Measurements from ENCODE around the gene CEND1. TPM values are rescaled to one million over a fixed set of nuclear protein-coding genes. Genes with fewer than 3 reads are reported as not detected.

The CEND1 gene
- polyA plus RNA-seq, 1 of the 3 experiments (the other 2 are of a cell fraction), result 3.6 TPM

- Histone ChIP-seq H3K79me2 (ENCODE audit: insufficient read depth) (peaks cover 9% of the 10 kb centered on the region; the same call in 1 of the 2 replicates), H3K27me3 (ENCODE audit: insufficient read depth) (no peaks in the 10 kb centered on the region), H3K4me2 (no peak overlapping the region), H3K4me3 (ENCODE audit: low read depth in 2 of 2, low read length in 1 of 2) (no peak overlapping the region), H3F3A (replicated peaks; ENCODE audit: insufficient read depth) (peaks cover 27% of the 10 kb centered on the region), H3K36me3 (replicated peaks in 1 of 2; ENCODE audit: control insufficient read depth in 1 of 2, insufficient read depth in 2 of 2, low read length in 1 of 2) (peaks cover 24 to 31% of the 10 kb centered on the region in 2 experiments), H3K9me3 (no peaks in the 10 kb centered on the region), H3K4me1 (ENCODE audit: control insufficient read depth in 1 of 2, insufficient read depth in 2 of 2, low read depth in 1 of 2, low read length in 1 of 2) (peaks cover 5 to 9% of the 10 kb centered on the region in 2 experiments; a peak in 2 of 4 replicates), H3K9ac (no peak overlapping the region), H3K27ac (ENCODE audit: low read depth in 2 of 2, low read length in 1 of 2) (no peak overlapping the region), H4K20me1 (ENCODE audit: insufficient read depth) (peaks cover 9% of the 10 kb centered on the region), H2AFZ (ENCODE audit: low read depth) (no peak overlapping the region), H3K9me2 (no peaks in the 10 kb centered on the region)
- DNase-seq, result no peak
- TF ChIP-seq SMC3 (IDR thresholded peaks at IDR 0.05; ENCODE audit: low read depth, low read length), result no peak
- ChIA-PET POLR2A (no interaction called here), CTCF (interaction anchor here (5.3 kb wide), 1 partner anchor 12 kb away, joined by 33 read pairs; the partner anchor contains the start of gene TALDO1)
Observed at GRCh38 chr11:760236-760635, 29.7 kb downstream of the CEND1 start.

GRCh38 chr11:749731-750130 lies 40.2 kb downstream of the CEND1 start:
- TF ChIP-seq CTCF (IDR thresholded peaks at IDR 0.05), result no peak
- no peak for TF ChIP-seq MXI1 (IDR thresholded peaks at IDR 0.05; ENCODE audit: low read depth, low read length)
- no peak for TF ChIP-seq USF2 (IDR thresholded peaks at IDR 0.05; ENCODE audit: borderline replicate concordance, low read depth, low read length)
- peaks cover 68% of the 10 kb centered on the region for H3K79me2 ChIP-seq (ENCODE audit: insufficient read depth)
- no peak overlapping the region for H3K27ac ChIP-seq (ENCODE audit: low read depth in 2 of 2, low read length in 1 of 2)
- H3K27me3 ChIP-seq (ENCODE audit: insufficient read depth), result no peaks in the 10 kb centered on the region
- H3K9ac ChIP-seq, result no peak overlapping the region
- no peak overlapping the region for H3K4me2 ChIP-seq
- no peaks in the 10 kb centered on the region for H3F3A ChIP-seq (replicated peaks; ENCODE audit: insufficient read depth)
- H2AFZ ChIP-seq (ENCODE audit: low read depth), result no peak overlapping the region
- 78% methylated on average over 1 of the region's 2 CpGs for WGBS (ENCODE audit: low lambda C conversion rate)
- CTCF ChIA-PET, result interaction anchor here (0.8 to 8.0 kb wide), 4 partner anchors 8 to 24 kb away, joined by 4 to 94 read pairs (median 30); no protein-coding TSS in a partner anchor
- no peaks in the 10 kb centered on the region for H3K9me3 ChIP-seq
- POLR2A ChIA-PET, result no interaction called here
- H3K4me1 ChIP-seq (ENCODE audit: control insufficient read depth in 1 of 2, insufficient read depth in 2 of 2, low read depth in 1 of 2, low read length in 1 of 2), result peaks cover 0 to 16% of the 10 kb centered on the region in 2 experiments; a peak in 3 of 4 replicates
- H3K36me3 ChIP-seq (replicated peaks in 1 of 2; ENCODE audit: control insufficient read depth in 1 of 2, insufficient read depth in 2 of 2, low read length in 1 of 2), result no peaks in the 10 kb centered on the region
- no peaks in the 10 kb centered on the region for H3K9me2 ChIP-seq
- H4K20me1 ChIP-seq (ENCODE audit: insufficient read depth), result peaks cover 5% of the 10 kb centered on the region
- no peak for DNase-seq
- H3K4me3 ChIP-seq (ENCODE audit: low read depth in 2 of 2, low read length in 1 of 2), result no peak overlapping the region

GRCh38 chr11:748007-748359 lies 41.9 kb downstream of the CEND1 start:
- Histone ChIP-seq H2AFZ (ENCODE audit: low read depth) (peak overlapping the region; percentile 79; the same call in 1 of the 2 replicates), H3K9me2 (no peaks in the 10 kb centered on the region), H3K9ac (peak overlapping the region; percentile 81), H3K27me3 (ENCODE audit: insufficient read depth) (no peaks in the 10 kb centered on the region), H3K36me3 (replicated peaks in 1 of 2; ENCODE audit: control insufficient read depth in 1 of 2, insufficient read depth in 2 of 2, low read length in 1 of 2) (no peaks in the 10 kb centered on the region), H4K20me1 (ENCODE audit: insufficient read depth) (peaks cover 5% of the 10 kb centered on the region; the same call in 1 of the 2 replicates), H3K9me3 (no peaks in the 10 kb centered on the region), H3K79me2 (ENCODE audit: insufficient read depth) (peaks cover 54% of the 10 kb centered on the region), H3K4me1 (ENCODE audit: control insufficient read depth in 1 of 2, insufficient read depth in 2 of 2, low read depth in 1 of 2, low read length in 1 of 2) (peaks cover 0 to 16% of the 10 kb centered on the region in 2 experiments; a peak in 3 of 4 replicates), H3F3A (replicated peaks; ENCODE audit: insufficient read depth) (no peaks in the 10 kb centered on the region), H3K27ac (ENCODE audit: low read depth in 2 of 2, low read length in 1 of 2) (peak overlapping the region in 1 of 2 experiments; percentile 15; a peak in 1 of 4 replicates), H3K4me2 (peak overlapping the region; percentile 94), H3K4me3 (ENCODE audit: low read depth in 2 of 2, low read length in 1 of 2) (peak overlapping the region; percentile 86 to 90)
- CTCF ChIA-PET, result interaction anchor here (1.0 to 8.0 kb wide), 6 partner anchors 10 to 85 kb away, joined by 3 to 94 read pairs (median 16); no protein-coding TSS in a partner anchor
- WGBS (ENCODE audit: low lambda C conversion rate), result 0% methylated on average over 1 of the region's 18 CpGs
- POLR2A ChIA-PET, result interaction anchor here (0.9 to 1.2 kb wide), 2 partner anchors 13 to 29 kb away, joined by 3 to 4 read pairs; partner anchors contain the start of gene GATD1
- DNase-seq, result peak; percentile 60
- peak; percentile 70 for TF ChIP-seq MXI1 (IDR thresholded peaks at IDR 0.05; ENCODE audit: low read depth, low read length)
- TF ChIP-seq, protein P1, sequence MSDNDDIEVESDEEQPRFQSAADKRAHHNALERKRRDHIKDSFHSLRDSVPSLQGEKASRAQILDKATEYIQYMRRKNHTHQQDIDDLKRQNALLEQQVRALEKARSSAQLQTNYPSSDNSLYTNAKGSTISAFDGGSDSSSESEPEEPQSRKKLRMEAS (IDR thresholded peaks at IDR 0.05; ENCODE audit: low read depth), result peak; percentile 84
- no peak for TF ChIP-seq RFX5 (IDR thresholded peaks at IDR 0.05; ENCODE audit: low read length)
